Neural progenitor cell (in vitro differentiated cells): ENCODE data around the gene GSDME.

Experiments
- CTCF ChIP-seq: fragments of 200-600 bp; sonication (generic); IDR thresholded peaks from 2 replicates; pipeline ENCODE4 v1.5.1; 2017; ENCODE audit warnings: antibody characterized with exemption, mild to moderate bottlenecking
- EZH2phosphoT487 ChIP-seq: fragments of 200-600 bp; sonication (generic); IDR thresholded peaks from 2 replicates; pipeline ENCODE4 v1.6.1; 2017; ENCODE audit warnings: antibody characterized with exemption

DNA sequence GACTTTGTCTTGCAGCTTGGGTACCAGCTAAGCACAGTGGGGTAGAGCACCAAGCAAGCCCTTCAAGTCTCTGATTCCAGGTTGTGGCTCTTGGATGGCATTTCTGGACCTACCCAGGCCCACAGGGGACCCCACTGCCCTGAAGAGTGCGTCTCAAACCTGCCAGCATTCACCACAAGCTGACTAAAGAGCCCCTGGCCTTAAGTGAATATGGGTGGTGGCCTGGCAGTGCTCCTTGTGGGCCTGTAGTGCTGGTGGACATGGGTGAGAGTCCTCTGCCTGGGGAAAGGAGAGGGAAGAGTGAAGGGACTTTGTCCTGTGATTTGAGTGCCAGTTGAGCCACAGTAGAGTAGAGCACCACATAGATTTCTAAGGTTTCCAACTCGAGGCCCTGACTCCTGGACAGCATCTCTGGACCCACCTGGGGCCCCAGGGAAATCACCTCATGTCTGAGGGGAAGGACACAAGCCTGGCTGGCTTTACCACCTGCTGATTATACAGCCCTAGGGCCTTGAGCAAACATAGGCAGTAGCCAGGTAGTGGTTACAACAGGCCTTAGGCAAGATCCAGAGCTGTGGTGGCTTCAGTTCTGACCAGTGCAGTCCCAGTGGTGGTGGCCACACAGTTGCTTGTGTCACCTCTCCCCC, 23.7 kb downstream of the GSDME start:
- no peak for TF ChIP-seq CTCF
- TF ChIP-seq EZH2phosphoT487: no peak
